ENCODE measurements around the gene PHLDA2.
"Not testable (repeated sequence)": the region's sequence is repeated elsewhere in the genome, so short reads cannot be mapped to it uniquely, and the experiment has no call there.

The PHLDA2 gene

DNA sequence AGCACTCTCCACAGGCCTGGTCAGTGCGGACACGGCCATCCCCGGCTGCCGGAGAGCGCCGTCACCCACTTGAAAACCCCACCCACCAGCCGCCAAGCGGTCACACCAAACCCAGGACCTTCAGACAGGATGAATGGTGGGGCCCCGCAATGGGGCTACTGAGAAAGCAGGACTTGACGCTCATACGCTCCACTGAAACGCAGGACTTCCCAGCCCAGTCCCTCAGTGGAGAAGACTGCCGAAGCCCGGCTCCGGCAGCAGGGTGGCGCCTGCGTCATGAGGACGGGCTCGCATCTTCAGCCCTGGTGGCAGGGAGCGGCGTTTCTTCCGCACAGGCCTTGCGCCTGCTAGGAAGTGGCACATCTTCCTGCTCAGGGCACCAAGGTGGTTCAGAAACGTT, 15.3 kb upstream of the PHLDA2 start:
- DNase-seq: no peak

DNA sequence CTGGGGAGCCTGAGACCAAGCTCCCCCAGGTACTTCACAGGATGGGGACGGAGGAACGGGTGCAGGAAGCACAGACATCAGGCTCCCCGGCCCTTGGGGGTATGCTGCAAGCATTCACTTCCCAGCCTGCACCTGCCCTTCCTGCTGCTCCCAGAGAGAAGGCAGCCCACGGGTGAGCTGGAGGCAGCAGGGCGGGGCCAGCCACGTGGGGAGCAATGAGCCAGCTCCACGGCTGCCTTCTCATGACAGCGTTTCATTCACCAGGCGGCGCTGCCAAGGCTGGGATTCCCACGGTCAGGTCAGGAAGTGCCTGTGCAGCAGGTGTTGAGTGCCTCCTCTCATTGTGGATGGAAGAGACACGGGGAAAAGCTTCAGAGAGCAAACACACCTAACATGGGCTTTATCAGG, 14.5 kb upstream of the PHLDA2 start:
- no peak for DNase-seq

DNA sequence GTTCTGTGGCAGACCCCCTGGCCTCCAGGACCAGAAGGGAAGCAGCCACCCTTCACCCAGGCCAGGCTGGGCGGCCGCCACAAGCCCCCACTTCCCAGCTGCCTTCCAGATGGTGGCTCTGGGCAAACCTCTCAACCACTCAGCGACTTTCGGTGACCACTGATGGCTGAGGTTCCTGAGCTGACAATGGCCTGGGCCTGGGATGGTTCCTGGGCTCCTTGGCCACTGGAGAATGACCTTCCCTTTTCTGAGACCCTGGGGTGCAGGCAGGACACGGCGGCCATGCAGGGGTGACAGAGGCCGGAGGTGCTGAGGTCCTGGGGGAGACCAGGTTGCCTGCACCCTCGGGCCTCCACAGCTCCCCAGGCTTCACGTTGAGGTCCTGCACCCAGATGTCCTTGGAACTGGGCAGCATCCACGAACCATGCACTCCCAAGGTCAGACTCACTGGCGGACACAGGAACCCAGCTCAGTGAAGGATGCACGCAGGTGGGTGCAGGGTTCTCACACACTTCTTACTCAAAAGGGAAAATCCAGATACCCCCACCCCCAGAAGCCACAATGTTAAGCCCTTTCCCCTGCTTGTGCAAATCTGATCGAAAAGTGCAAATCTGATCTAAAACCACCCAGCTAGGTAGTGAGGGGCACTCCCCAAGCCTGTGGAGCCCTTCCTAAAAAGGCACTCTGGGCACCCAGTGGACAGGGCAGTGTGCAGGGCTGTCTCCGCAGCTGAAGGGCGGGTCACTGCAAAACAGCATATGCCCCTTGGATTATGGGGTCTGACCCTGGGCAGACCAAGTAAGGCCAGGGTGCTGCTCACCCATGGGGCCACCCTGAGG, 13.9 kb upstream of the PHLDA2 start:
- DNase-seq: no peak

DNA sequence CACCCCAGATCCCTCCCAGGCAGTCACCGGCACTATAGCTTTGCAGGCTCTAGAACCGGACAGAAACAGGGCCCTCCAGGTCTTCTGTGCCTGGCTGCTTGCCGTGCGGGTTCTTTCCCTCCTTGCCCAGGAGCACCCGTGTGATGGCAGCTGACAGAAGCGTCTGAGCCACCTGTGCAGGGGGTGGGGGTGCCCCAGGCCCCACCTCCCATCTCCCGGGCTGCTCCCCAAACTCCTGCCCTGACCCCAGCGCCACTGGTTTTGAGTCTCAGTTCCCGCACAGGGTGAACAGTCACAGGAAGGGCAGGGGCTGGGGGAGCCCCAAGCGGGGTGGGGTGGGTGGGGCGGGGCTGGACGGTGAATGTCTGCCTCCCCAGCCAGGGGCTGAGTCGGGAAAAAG, 13.2 kb upstream of the PHLDA2 start:
- DNase-seq: no peak

DNA sequence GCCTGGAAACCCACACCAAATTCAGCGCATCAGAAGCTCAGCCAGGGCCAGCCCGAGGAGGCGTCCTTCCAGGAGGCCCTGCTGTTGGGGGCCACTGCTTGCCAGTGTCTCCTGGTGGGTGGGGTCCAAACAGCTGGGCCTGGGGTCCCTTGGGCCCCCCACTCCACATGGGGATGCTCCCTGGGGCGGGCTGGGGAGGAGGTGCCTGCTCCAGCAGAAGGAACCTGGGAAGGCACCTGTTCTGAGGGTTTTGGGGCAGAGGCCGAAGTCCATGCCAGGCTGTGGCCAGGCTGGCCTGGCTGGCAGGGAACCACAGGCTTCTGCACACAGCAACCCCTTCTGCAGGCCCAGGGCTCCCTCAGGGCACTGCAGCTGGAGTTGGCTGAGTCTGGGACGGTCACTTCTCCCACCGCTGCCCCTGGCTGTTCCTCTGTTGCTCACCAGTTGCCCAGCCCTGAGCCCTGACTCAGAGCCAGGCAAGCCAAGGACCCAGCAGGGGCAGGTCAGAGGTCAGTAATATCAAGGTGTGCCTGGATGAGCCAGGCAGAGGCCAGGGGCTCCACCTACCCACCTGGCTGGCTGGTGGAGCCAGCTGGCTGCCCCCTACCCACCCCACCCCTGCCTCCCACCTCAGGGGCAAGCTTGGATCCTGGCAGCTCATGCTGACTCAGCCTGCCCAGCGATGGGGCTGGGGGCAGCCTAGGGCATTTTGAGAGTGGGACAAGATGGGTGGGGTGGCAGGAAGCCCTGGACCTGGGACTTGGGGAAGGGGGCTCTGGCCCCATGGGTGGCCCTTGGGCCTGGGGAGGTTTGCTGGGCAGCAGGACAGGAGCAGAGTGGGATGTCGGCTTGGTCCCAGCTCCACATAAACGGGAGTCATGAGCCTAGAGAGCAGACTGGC, 12.0 kb upstream of the PHLDA2 start:
- no peak for DNase-seq

DNA sequence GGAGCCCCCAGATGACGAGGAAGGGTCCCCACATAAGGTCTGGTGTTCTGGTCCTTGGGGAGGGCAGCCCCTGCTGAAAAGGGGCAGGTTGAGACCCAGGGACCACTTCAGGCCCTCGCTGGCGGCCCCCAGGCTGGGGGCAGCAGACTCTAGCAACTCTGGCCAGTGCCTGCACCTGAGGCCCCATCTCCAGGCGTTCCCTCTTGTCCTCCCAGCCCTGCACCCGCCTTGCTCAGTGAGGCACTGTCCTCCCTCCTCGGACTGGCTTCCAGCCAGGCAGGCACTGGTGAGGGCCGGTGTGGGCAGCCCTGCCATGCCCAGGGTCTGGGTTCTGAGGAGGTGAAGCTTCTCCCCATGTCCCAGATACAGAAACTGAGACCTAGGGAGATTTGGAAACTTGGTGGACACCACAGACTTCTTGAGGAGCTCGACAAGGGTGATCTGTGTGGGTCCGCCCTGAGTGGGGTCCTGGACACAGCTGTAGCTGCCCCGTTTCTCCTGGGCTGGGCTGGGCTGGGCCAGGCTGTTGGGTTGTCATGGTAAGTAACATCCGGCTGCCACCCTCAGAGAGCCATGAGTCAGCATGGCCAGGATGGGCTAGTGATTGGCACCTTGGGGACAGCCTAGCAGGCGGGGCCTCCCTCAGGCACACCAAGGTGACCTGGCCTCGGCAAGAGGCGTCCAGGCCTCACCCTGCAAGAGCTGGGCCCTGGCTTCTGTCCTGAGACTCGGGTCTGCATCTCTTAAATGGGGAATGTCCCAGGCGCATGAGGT, 11.1 kb upstream of the PHLDA2 start:
- no peak for DNase-seq

DNA sequence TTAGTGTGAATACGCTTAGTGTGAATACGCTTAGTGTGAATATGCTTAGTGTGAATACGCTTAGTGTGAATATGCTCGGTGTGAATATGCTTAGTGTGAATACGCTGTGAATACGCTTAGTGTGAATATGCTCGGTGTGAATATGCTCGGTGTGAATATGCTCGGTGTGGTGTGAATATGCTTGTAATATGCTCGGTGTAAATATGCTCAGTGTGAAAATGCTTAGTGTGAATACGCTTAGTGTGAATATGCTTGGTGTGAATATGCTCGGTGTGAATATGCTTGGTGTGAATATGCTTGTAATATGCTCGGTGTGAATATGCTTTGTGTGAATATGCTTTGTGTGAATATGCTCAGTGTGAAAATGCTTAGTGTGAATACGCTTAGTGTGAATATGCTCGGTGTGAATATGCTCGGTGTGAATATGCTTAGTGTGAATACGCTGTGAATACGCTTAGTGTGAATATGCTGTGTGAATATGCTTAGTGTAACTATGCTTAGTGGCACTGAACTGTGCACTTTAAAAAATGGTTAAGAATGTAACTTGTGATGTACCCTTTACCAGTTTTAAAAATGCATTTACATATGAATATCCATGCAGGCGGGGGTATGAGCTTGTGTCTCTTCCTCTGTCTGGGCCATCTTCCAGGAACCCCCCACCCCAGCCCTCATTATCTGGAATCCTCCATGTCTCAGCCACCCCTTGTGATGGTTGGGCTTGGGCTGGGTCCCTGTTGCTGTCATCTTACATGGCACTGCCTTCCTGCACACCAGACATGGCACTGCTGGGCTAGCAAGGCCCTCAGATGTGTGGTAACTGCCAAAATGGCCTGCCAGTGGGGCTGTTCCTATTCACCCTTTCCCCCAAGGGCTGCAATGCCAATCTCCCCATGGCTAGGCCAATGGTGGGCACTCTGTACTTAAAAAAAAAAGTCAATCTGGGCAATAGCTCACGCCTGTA, 9.5 kb upstream of the PHLDA2 start:
- not testable (repeated sequence) for DNase-seq

DNA sequence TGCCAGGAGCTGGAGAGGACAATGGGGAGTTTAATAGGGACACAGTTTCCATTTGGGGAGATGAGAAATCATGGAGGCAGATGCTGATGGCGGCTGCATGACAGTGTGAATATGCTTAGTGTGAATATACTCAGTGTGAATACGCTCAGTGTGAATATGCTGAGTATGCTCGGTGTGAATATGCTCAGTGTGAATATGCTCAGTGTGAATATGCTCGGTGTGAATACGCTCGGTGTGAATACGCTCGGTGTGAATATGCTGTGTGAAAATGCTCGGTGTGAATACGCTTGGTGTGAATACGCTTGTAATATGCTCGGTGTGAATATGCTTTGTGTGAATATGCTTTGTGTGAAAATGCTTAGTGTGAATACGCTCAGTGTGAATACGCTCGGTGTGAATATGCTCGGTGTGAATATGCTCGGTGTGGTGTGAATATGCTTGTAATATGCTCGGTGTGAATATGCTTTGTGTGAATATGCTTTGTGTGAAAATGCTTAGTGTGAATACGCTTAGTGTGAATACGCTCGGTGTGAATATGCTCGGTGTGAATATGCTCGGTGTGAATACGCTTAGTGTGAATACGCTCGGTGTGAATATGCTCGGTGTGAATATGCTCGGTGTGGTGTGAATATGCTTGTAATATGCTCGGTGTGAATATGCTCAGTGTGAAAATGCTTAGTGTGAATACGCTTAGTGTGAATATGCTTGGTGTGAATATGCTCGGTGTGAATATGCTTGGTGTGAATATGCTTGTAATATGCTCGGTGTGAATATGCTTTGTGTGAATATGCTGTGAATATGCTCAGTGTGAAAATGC, 8.6 kb upstream of the PHLDA2 start:
- DNase-seq: not testable (repeated sequence)

DNA sequence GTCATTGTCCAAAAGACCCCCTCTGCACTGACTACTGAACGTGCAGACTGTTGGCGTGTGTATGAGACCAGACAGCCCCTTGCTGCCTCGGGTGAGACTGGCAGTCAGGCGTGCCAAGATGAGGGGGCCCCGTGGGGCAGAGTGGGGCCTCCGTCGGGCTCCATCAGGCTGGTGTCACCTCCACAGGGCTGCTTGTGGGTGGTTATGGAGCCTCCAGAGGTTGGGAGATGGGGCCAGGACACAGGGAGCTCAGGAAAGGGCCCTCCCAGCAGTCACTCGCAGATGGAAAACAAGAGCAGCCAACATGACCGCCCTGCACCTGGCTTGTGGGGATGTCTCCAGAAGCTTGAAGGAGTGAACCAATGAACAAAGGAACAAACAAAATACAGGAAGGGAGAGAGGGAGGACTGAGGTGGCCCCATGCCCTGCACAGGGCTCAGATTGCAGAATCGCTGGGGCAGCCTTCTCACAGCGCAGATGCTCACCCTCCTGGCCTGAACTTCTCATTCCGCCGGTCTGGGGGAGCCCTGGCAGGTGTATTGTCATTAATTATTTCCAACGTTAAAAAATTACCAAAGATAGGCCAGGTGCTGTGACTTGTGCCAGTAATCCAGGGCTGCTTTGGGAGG, 5.5 kb upstream of the PHLDA2 start:
- DNase-seq: no peak

DNA sequence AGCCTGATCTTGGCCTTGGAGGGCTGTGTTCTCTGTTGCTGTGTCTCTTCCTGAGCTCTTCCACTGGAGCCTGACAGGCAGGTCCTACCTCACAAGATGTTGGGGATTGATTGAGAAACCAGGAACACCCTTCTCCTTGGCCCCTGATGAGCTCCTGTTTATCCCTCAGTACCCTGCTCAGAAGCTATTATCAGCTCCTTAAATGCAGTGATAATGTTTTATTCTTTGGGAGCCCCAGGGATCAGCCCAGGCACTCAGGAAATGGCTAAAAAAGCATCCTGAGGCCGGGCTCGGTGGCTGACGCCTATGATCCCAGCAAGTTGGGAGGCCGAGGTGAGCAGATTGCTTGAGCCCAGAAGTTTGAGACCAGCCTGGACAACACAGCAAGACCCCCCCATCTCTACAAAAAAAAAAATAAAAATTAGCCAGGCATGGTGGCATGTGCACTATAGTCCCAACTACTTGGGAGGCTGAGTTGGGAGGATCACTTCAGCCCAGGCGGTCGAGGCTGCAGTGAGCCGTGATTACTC, 4.9 kb upstream of the PHLDA2 start:
- DNase-seq: no peak

DNA sequence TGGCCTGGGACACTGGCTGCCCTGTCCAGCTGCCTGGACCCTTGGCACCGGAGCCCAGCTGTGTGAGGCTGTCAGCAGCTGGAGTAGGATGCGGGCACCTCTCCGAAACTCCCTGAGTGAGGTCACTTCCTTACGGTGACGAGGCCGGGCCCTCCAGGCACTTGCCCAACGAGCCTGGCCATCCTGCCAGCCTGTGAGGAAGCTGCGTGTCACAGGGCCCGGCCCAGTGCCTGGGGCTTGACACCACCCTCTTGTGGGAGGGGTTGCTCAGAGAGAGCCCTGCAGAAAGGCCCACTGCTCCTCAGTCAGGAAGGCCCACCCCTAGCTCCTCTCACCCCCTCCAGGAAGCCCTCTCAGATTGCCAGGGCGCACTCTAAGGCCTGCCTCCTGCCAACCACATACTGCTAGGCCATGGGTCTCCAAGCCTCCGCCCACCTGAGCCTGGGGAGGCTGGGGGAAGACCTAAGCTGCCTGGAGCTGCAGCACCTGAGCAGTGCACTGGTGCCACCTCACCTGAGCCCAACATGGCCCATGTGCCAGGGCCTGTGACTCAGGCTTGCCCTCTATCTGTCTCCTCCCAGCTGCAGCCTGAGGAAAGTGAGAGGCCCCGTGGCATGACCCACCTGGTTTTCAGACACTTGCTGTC, 4.3 kb upstream of the PHLDA2 start:
- peak; percentile 91 for DNase-seq

DNA sequence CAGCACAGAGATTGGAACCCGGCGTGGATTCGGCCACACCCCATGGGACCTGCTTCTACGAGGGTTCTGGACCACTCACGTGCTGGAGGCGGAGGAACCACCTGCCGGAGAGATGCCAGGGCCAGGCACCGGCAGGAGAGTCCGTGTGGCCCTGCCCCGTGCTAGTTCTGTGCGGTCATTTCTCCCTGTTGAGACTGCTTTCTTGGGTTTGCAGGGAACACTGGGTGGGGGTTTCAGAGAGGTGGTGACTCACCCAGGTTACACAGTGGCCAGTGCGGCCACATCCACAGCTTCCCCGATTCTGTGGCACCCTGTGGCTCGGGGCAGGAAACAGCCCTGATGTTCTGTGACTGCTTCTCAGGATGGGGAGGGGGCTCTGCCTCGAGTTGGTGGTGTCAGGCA, 3.6 kb upstream of the PHLDA2 start:
- DNase-seq: no peak

DNA sequence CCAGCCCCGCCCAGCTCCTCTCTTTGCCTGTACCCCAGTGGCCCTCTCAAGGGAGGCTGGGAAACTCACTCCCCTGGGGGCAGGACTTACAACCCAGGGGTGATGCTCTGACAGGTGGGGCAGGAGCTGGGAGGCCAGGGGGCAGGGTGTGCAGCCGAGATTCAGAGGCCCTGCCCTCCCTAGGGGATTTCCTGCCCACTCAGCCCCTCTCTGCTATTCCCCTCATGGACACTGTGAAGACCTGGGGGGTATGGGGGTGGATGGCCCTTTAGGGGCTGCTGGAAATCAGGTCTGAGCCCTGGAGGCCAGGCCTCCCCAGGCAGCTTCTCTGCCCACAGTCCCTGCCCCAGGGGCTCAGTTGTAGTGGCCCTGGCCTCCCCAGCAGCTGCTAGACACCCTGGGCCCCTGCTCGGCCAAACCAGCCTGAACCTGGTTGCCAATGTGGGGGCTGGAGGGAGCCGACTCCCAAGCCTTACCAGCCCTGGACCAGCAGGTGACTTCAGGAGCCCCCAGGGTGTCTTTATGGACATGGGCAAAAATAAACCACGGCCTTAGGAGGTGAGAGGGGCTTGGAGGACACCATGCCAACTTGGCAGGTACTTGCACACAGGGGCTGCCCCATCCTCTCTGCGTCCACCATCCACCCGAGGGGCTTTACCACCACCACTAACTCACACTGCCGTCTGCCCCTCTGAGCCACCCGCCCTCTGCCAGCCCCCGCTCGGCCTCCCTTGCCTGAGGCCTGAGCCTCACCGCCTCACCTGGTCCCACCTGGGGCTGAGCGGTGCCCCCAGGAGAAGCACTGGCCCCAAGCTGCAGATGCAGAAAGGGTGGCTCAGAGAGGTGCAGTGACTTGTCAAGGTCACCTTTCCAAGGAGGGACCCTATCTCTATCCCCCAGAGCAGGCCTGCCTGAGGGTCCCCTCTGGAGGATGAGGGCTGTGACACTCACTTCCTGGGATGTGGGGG, 2.8 kb upstream of the PHLDA2 start:
- no peak for DNase-seq

DNA sequence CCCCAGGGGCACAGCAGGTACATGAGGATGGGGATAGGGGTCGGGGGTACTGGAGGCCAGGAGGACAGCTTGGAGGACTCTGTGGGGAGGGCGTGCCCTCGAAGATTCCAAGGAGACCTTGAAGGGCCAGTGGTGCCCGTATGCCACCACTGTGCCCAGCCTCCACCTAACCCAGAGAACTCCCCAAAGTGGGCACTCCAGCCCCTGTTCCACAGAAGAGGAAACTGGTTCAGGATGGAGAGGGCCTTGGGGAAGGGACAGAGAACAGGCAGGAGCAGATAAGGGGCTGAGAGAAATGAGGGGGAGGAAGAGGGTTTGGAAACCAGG, 2.2 kb upstream of the PHLDA2 start:
- DNase-seq: no peak

DNA sequence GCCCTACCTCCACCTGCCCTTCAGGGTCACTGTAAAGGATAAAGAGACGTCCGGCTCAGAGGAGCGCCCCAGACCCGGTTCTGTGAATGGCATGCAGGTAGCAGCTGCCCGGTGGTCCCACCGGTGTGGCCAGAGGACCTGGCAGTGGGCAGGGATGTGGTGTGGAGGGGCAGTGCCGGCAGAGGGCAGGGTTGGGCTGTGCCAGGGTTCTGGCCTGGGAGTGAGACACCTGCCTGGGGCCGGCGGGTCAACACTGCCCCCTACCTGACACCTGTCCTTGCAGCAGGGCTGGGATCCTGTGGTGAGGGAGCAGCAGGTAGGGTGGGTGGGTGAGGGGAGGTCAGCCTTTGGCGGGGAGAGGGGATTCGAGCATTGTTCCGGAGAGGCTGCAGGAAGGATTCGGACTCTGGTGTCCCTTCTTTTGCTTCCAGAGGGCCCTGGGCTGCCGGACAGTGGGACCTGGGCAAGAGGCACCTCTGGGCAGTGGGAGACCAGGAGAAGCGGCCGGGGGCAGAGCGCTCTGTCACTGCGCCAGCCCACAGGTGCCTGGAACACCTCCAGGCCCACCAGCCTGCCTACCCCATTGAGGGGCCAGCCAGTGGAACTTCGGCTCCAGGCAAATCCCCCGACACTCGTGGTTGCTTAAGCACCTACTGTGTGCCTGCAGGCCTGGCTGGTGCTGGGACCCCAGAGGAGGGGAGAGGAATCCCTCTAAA, 1.6 kb upstream of the PHLDA2 start:
- DNase-seq: peak; percentile 99

DNA sequence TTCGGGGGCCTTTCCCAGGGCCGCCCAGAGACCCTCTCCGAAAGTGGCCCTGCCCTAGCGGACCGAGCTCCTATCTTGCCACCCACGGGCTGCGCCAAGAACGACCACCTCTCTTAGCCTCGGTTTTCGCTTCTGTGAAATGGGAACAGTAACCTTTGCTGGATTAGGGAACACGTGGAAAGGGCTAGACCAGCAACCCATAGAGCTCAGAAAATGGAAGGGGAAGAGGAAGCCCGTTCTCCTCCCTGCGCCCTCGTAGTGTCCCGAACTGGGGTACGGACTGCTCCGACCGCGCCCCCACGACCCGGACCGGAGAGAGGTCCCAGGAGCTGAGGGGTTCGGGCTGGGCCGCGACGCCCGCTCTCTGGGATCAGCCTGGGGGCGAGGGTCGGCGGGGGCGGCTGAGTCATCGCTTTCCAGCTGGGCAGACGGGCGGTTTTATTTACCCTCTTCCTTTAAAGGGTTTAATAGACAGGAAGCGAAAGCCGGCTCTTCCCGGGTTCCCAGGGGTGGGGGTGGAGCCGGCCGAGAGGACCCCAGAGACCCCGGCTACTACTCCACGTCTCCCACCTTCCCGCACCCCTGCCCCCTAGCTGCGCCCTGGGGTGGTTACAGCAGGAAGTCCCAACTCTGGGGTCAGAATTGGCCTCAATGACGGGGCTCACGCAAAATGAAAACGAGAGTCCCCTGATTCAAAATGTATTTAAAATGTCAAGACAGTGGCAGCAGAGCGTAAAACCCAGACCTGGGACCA, 907 bp upstream of the PHLDA2 start:
- DNase-seq: peak; percentile 84

DNA sequence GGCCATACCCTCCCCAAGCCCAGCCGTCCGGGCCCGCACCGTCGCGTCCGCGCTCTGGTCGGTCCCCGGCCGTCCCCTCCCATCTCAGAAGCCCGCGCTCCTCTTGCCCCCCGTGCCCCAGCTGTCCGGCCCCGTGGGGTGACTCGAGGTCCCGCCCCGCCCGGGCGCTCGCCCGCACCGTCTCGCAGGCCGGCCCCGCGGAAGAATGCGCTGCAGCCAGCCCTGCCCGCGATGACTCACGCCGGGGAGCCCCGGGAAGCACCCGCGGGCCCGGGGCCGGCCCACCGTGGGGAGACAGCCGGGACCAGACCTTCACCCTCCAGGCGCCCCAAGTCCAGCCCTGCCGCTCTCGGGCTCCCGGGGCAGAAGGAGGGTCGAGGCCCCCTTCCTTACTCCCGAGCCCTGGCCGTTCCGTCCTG, 320 bp upstream of the PHLDA2 start:
- peak; percentile 89 for DNase-seq

Measured in 8988T (cell line).